CD8-positive, alpha-beta memory T cell (primary cell): Measurements from ENCODE around the gene KRT8. TPM values are rescaled to one million over a fixed set of nuclear protein-coding genes. Genes with fewer than 3 reads are reported as not detected.

Source experiments
- CTCF ChIA-PET: fragments of 350-600 bp; sonication (Branson Sonifier 250); formaldehyde crosslinking; loops from one replicate; lab custom pipeline; 2021; ENCODE audit warnings: antibody characterized with exemption; lab: Charles Lee
- POLR2A ChIA-PET: fragments of 350-600 bp; sonication (Branson Sonifier 250); formaldehyde crosslinking; loops from one replicate; lab custom pipeline; 2021; ENCODE audit warnings: antibody characterized with exemption; lab: Charles Lee
- DNase-seq, 5 donors: peaks; one replicate each; pipeline versions ENCODE4 v3.0.0 to v3.0.0-alpha.2; 2020 to 2022; ENCODE audit warnings: mixed read lengths in 1 of 5
- H3K27ac ChIP-seq: one replicate; pipeline ENCODE4 v1.7.0; 2013; ENCODE audit warnings: low read depth, mild to moderate bottlenecking, low read length, moderate library complexity
- H3K27me3 ChIP-seq: 2 replicates; pipeline ENCODE4 v1.7.0; 2013; ENCODE audit warnings: low read length, mild to moderate bottlenecking; ENCODE audit not compliant: insufficient read depth, poor library complexity, severe bottlenecking
- H3K36me3 ChIP-seq: 2 replicates; pipeline ENCODE4 v1.7.0; 2013; ENCODE audit warnings: mild to moderate bottlenecking, low read length, moderate library complexity; ENCODE audit not compliant: insufficient read depth
- H3K4me1 ChIP-seq: 2 replicates; pipeline ENCODE4 v1.7.0; 2013; ENCODE audit warnings: mild to moderate bottlenecking, low read length, moderate library complexity; ENCODE audit not compliant: insufficient read depth
- H3K4me3 ChIP-seq: 2 replicates; pipeline ENCODE4 v1.7.0; 2013; ENCODE audit warnings: mild to moderate bottlenecking, low read length
- H3K9me3 ChIP-seq: 2 replicates; pipeline ENCODE4 v1.7.0; 2013; ENCODE audit warnings: mild to moderate bottlenecking, low read length
- H3K27ac Mint-ChIP-seq, 8 donors: one replicate each; pipeline ENCODE4 v1.8.0; 2020 to 2021; ENCODE audit warnings: mixed read lengths in 8 of 8, mild to moderate bottlenecking in 6 of 8, inconsistent platforms in 3 of 8, moderate library complexity in 3 of 8
- H3K27me3 Mint-ChIP-seq, 2 donors: one replicate each; pipeline ENCODE4 v1.8.0; 2020 to 2021; ENCODE audit warnings: mixed read lengths in 2 of 2, mild to moderate bottlenecking in 1 of 2, moderate library complexity in 1 of 2
- H3K36me3 Mint-ChIP-seq, 3 donors: one replicate each; pipeline ENCODE4 v1.8.0; 2020 to 2021; ENCODE audit warnings: mixed read lengths in 3 of 3, inconsistent platforms in 1 of 3, mild to moderate bottlenecking in 1 of 3
- H3K4me1 Mint-ChIP-seq, 3 donors: one replicate each; pipeline ENCODE4 v1.8.0; 2020 to 2021; ENCODE audit warnings: mixed read lengths in 3 of 3, inconsistent platforms in 1 of 3, mild to moderate bottlenecking in 1 of 3
- H3K4me3 Mint-ChIP-seq, 7 donors: one replicate each; pipeline ENCODE4 v1.8.0; 2020 to 2021; ENCODE audit warnings: mixed read lengths in 7 of 7, mild to moderate bottlenecking in 6 of 7, moderate library complexity in 4 of 7, inconsistent platforms in 2 of 7
- H3K9me3 Mint-ChIP-seq, 5 donors: one replicate each; pipeline ENCODE4 v1.8.0; 2020 to 2022; ENCODE audit warnings: mixed read lengths in 5 of 5, mild to moderate bottlenecking in 3 of 5, moderate library complexity in 2 of 5, inconsistent platforms in 1 of 5
- polyA plus RNA-seq: library from polyadenylated mRNA; unstranded; fragments of 300-500 nt; fragmentation: Illumina TruSeq; gene quantifications from one replicate; pipeline ENCODE4 v1.2.3, GENCODE V29; 2021
- total RNA-seq, 2 experiments: library from RNA; stranded (reverse); gene quantifications; one replicate each; pipeline ENCODE4 v1.2.3, GENCODE V29; 2021

KRT8 gene
- total and polyA plus RNA-seq, 3 experiments from 2014 or later: 0.46 to 1.0 TPM; not detected in 1

GRCh38 chr12:52873832-52874572 is 30.9 kb downstream of the KRT8 start:
- Histone ChIP-seq H3K36me3 (no peaks in the 10 kb centered on the region), H3K27me3 (no peaks in the 10 kb centered on the region), H3K27ac (peak overlapping the region; percentile 68), H3K4me3 (peak overlapping the region; percentile 29), H3K9me3 (no peaks in the 10 kb centered on the region), H3K4me1 (peaks cover 16% of the 10 kb centered on the region)
- Mint-ChIP-seq H3K27me3 (peaks cover 0 to 2% of the 10 kb centered on the region in 2 donors), H3K36me3 (no peaks in the 10 kb centered on the region), H3K4me1 (peaks cover 15 to 23% (median 22%) of the 10 kb centered on the region in 3 donors), H3K4me3 (peak overlapping the region; percentile 77 to 94 (median 85)), H3K27ac (peak overlapping the region in 7 of 8 donors; percentile 34 to 96 (median 90)), H3K9me3 (no peaks in the 10 kb centered on the region)
- ChIA-PET CTCF (interaction anchor here (1.0 to 16.3 kb wide), 6 partner anchors 11 to 719 kb away, joined by 3 to 276 read pairs (median 8); no protein-coding TSS in a partner anchor), POLR2A (no interaction called here)
- DNase-seq: peak; percentile 30 to 70 (median 40)

DNA sequence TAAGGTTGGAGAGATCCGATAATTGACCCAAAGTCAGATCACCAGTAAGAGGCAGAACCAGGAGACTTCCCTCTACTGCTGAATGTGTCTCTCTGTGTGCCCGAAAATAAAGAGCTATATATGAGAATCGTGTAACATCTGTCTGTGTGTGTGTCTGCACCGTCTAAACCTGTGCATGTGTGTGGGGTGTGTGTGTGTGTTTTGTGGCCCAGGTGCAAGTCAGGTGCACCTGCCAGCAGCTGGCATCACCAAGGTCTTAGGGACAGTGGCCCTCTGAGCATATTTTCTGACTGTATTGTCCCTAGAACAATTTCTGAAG is 31.4 kb downstream of the KRT8 start:
- Mint-ChIP-seq H3K27me3 (peaks cover 0 to 2% of the 10 kb centered on the region in 2 donors), H3K9me3 (no peaks in the 10 kb centered on the region), H3K4me1 (peaks cover 14 to 23% (median 22%) of the 10 kb centered on the region in 3 donors), H3K4me3 (peak overlapping the region; percentile 63 to 94 (median 79)), H3K27ac (peak overlapping the region in 6 of 8 donors; percentile 34 to 94 (median 84)), H3K36me3 (no peaks in the 10 kb centered on the region)
- ChIA-PET CTCF (interaction anchor here (1.0 to 16.3 kb wide), 6 partner anchors 12 to 718 kb away, joined by 3 to 276 read pairs (median 8); no protein-coding TSS in a partner anchor), POLR2A (no interaction called here)
- Histone ChIP-seq H3K4me1 (peaks cover 16% of the 10 kb centered on the region), H3K9me3 (no peaks in the 10 kb centered on the region), H3K4me3 (no peak overlapping the region), H3K27me3 (no peaks in the 10 kb centered on the region), H3K36me3 (no peaks in the 10 kb centered on the region), H3K27ac (peak overlapping the region; percentile 68)
- DNase-seq: no peak

- ChIA-PET POLR2A (no interaction called here), CTCF (interaction anchor here (1.2 to 16.3 kb wide), 3 partner anchors 12 to 290 kb away, joined by 4 to 276 read pairs (median 16); no protein-coding TSS in a partner anchor)
- H3K36me3 ChIP-seq: no peaks in the 10 kb centered on the region
- H3K27me3 Mint-ChIP-seq: peaks cover 0 to 2% of the 10 kb centered on the region in 2 donors
- H3K27ac ChIP-seq: peak overlapping the region; percentile 68
- DNase-seq: no peak
- H3K4me1 ChIP-seq: peaks cover 21% of the 10 kb centered on the region
- no peaks in the 10 kb centered on the region for H3K9me3 Mint-ChIP-seq
- H3K36me3 Mint-ChIP-seq: no peaks in the 10 kb centered on the region
- H3K9me3 ChIP-seq: no peaks in the 10 kb centered on the region
- peak overlapping the region in 4 of 8 donors; percentile 32 to 94 (median 62) for H3K27ac Mint-ChIP-seq
- H3K4me3 ChIP-seq: no peak overlapping the region
- H3K27me3 ChIP-seq: no peaks in the 10 kb centered on the region
- H3K4me3 Mint-ChIP-seq: peak overlapping the region; percentile 33 to 87 (median 75)
- peaks cover 14 to 24% (median 23%) of the 10 kb centered on the region in 3 donors for H3K4me1 Mint-ChIP-seq
These were observed 32.1 kb downstream of the KRT8 start for GRCh38 chr12:52872644-52873389.

- no peak overlapping the region for H3K4me3 Mint-ChIP-seq
- H3K36me3 Mint-ChIP-seq: no peaks in the 10 kb centered on the region
- Histone ChIP-seq H3K4me3 (no peak overlapping the region), H3K27ac (no peak overlapping the region), H3K4me1 (peaks cover 28% of the 10 kb centered on the region), H3K9me3 (no peaks in the 10 kb centered on the region), H3K36me3 (no peaks in the 10 kb centered on the region), H3K27me3 (no peaks in the 10 kb centered on the region)
- ChIA-PET POLR2A (no interaction called here), CTCF (interaction anchor here (1.0 to 16.3 kb wide), 5 partner anchors 9 to 547 kb away, joined by 3 to 276 read pairs (median 9); no protein-coding TSS in a partner anchor)
- peaks cover 21 to 33% (median 33%) of the 10 kb centered on the region in 3 donors for H3K4me1 Mint-ChIP-seq
- peak in 1 of 5 donors; percentile 14 for DNase-seq
- peak overlapping the region in 3 of 8 donors; percentile 37 to 64 (median 45) for H3K27ac Mint-ChIP-seq
- no peaks in the 10 kb centered on the region for H3K9me3 Mint-ChIP-seq
- peaks cover 0 to 2% of the 10 kb centered on the region in 2 donors for H3K27me3 Mint-ChIP-seq
These were observed 33.4 kb downstream of the KRT8 start for GRCh38 chr12:52871291-52872039.

DNA sequence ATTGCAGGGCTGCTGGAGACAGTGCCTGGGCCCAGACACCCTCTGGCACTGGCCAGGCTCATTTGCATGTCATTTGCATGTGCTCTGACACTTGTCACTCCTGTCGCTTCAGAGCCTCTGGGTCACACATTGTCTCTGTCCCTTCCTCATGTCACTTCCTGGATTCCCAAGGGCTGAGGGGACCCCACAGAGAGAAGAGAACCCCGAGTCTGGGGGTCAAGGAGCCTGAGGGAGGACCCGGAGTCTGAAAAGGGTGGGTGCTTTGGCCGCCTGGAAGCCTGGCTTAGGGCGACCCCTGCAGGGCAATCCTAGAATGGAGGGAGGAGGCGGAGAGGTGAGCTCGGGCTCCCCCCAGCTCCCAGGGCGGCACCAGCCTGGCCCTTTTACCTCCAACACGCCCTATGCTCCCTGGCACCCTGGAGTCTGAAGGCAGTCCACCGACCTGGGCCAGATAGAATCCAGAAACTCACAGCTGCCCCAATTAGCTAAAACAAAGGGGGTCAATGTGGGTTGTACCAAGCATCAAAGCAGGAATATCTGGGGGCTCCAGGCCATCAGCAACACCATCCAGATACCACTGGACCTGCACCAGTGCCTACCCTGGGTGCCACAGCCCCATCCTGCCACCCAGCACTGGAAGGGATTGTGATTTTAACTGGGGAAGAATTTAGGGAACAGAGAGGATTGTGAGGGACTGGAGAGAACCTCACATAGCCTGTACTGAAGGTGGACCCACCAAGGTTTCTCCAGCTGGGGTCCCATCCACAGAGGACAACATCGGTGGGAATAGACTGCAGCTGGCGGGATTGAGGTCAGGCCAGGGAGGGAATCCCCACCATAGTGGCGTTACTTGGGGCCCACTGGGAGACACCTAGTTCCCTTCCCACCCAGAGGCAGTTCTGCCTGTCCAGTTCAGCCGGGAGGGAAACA is 34.2 kb downstream of the KRT8 start:
- ChIA-PET POLR2A (no interaction called here), CTCF (interaction anchor here (0.6 to 16.3 kb wide), 11 partner anchors 10 to 852 kb away, joined by 3 to 276 read pairs (median 4); no protein-coding TSS in a partner anchor)
- Mint-ChIP-seq H3K27me3 (no peaks in the 10 kb centered on the region), H3K36me3 (no peaks in the 10 kb centered on the region), H3K9me3 (no peaks in the 10 kb centered on the region), H3K4me1 (peaks cover 21 to 33% (median 33%) of the 10 kb centered on the region in 3 donors), H3K4me3 (no peak overlapping the region), H3K27ac (peak overlapping the region in 5 of 8 donors; percentile 6 to 64 (median 43))
- no peak overlapping the region for H3K4me3 ChIP-seq
- H3K27me3 ChIP-seq: no peaks in the 10 kb centered on the region
- peaks cover 28% of the 10 kb centered on the region for H3K4me1 ChIP-seq
- no peak overlapping the region for H3K27ac ChIP-seq
- H3K36me3 ChIP-seq: no peaks in the 10 kb centered on the region
- no peaks in the 10 kb centered on the region for H3K9me3 ChIP-seq
- DNase-seq: peak; percentile 59 to 83 (median 69)

DNA sequence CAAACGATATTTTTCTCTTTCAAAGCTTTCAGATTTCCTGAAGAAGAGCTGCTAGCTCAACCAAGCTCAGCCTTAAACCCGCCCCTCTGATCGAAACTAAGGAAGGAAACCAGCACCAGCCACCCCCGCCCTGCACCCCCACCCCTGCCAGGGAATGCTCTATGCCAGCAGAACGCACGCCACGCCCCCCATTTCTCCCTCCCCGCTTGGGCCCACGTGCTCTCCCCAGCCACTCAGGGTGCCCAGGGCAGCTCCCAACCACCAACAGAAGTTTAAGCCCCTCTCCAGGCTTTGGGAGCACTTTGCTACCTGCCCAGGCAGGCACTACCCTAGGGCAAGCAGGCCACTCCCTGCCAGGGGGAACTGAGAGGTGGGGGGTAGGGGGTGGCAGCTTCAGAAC is 37.2 kb downstream of the KRT8 start:
- Mint-ChIP-seq H3K4me1 (peaks cover 8 to 18% (median 17%) of the 10 kb centered on the region in 3 donors), H3K36me3 (no peaks in the 10 kb centered on the region), H3K27me3 (no peaks in the 10 kb centered on the region), H3K4me3 (no peak overlapping the region), H3K9me3 (no peaks in the 10 kb centered on the region), H3K27ac (no peak overlapping the region)
- peak in 1 of 5 donors; percentile 36 for DNase-seq
- Histone ChIP-seq H3K4me3 (no peak overlapping the region), H3K4me1 (peaks cover 22% of the 10 kb centered on the region), H3K36me3 (no peaks in the 10 kb centered on the region), H3K27ac (no peak overlapping the region), H3K9me3 (no peaks in the 10 kb centered on the region), H3K27me3 (no peaks in the 10 kb centered on the region)
- ChIA-PET POLR2A (interaction anchor here (0.6 to 1.2 kb wide), 3 partner anchors 11 to 257 kb away, joined by 3 to 6 read pairs (median 3); no protein-coding TSS in a partner anchor), CTCF (interaction anchor here (1.5 to 5.4 kb wide), 2 partner anchors 13 to 282 kb away, joined by 3 to 37 read pairs; no protein-coding TSS in a partner anchor)
